Karpas-422 (cell line): ENCODE data around the gene OSGIN1. TPM values are rescaled to one million over a fixed set of nuclear protein-coding genes. Genes with fewer than 3 reads are reported as not detected.

Source experiments
- DNase-seq: peaks from one replicate; pipeline ENCODE4 v3.0.0-alpha.2; 2015
- H2AFZ ChIP-seq: fragments of 200-600 bp; sonication (generic); 2 replicates; pipeline ENCODE4 v1.6.1; 2014; ENCODE audit warnings: antibody characterized with exemption, low read length, mixed read lengths
- H3K27ac ChIP-seq: fragments of 200-600 bp; sonication (generic); 2 replicates; pipeline ENCODE4 v1.5.1; 2014; ENCODE audit warnings: mild to moderate bottlenecking, low read length, moderate library complexity
- H3K27me3 ChIP-seq: fragments of 200-600 bp; sonication (generic); 2 replicates; pipeline ENCODE4 v1.6.1; 2014; ENCODE audit warnings: low read length, mixed read lengths
- H3K36me3 ChIP-seq: fragments of 200-600 bp; sonication (generic); 2 replicates; pipeline ENCODE4 v1.6.1; 2014; ENCODE audit warnings: low read length, mixed read lengths; ENCODE audit not compliant: insufficient read depth
- H3K4me1 ChIP-seq: fragments of 200-600 bp; sonication (generic); 2 replicates; pipeline ENCODE4 v1.6.1; 2014; ENCODE audit warnings: mild to moderate bottlenecking, low read length, mixed read lengths
- H3K4me2 ChIP-seq: fragments of 200-600 bp; sonication (generic); 2 replicates; pipeline ENCODE4 v1.6.1; 2014; ENCODE audit warnings: low read length, low read depth, mild to moderate bottlenecking; ENCODE audit not compliant: poor library complexity, severe bottlenecking
- H3K4me3 ChIP-seq: fragments of 200-600 bp; sonication (generic); 2 replicates; pipeline ENCODE4 v1.5.1; 2014; ENCODE audit warnings: mild to moderate bottlenecking, antibody characterized with exemption, low read length, mixed read lengths
- H3K79me2 ChIP-seq: fragments of 200-600 bp; sonication (generic); 2 replicates; pipeline ENCODE4 v1.6.1; 2014; ENCODE audit warnings: mild to moderate bottlenecking, low read length, mixed read lengths
- H3K9ac ChIP-seq: fragments of 200-600 bp; sonication (generic); 2 replicates; pipeline ENCODE4 v1.6.0; 2014; ENCODE audit warnings: low read length
- H3K9me2 ChIP-seq: fragments of 200-600 bp; sonication (generic), shearing (Covaris generic); replicated peaks from 2 replicates; pipeline ENCODE4 v1.6.0; 2014; ENCODE audit warnings: mild to moderate bottlenecking, low read length, moderate library complexity; ENCODE audit not compliant: insufficient read depth
- H3K9me3 ChIP-seq: fragments of 300-700, 200-600 bp; sonication (generic); 2 replicates; pipeline ENCODE4 v1.6.1; 2014; ENCODE audit warnings: low read length, mixed read lengths
- H4K20me1 ChIP-seq: fragments of 200-600 bp; sonication (generic); 2 replicates; pipeline ENCODE4 v1.6.1; 2014; ENCODE audit warnings: mild to moderate bottlenecking, antibody characterized with exemption, low read length, low read depth; ENCODE audit not compliant: insufficient read depth
- total RNA-seq: library from RNA; depleted of rRNA; stranded (reverse); fragments of >200 nt; shearing (Covaris generic); gene quantifications from 2 replicates; pipeline ENCODE4 v1.2.3, GENCODE V29; 2014; ENCODE audit warnings: low replicate concordance

The OSGIN1 gene
- total RNA-seq, 1 experiment from 2014 or later = not detected

DNA sequence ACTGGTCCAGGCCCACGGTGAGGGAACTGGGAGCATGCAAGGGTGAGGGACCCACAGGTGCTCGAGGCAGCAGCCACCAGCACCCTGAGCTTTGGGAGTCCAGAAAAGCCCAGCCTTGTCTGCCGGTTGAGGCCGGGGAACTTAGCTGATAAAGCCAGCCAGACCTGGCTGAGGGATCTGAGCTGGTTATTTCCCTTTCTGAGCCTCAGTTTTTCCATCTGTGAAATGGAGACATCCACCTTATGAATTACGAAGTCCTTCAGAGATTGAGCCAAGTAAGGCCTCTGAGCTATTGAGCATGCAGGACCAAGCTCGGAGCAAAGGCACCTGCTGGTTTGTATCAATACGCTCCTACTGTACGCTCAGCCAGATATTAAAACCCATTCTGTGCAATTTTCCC is 28.8 kb downstream of the OSGIN1 start:
- Histone ChIP-seq H4K20me1 (no peaks in the 10 kb centered on the region), H3K27me3 (no peaks in the 10 kb centered on the region), H3K4me2 (no peak overlapping the region), H3K4me3 (no peak overlapping the region), H3K9me2 (no peaks in the 10 kb centered on the region), H3K36me3 (no peaks in the 10 kb centered on the region), H3K9ac (no peak overlapping the region), H3K4me1 (no peaks in the 10 kb centered on the region), H3K79me2 (no peaks in the 10 kb centered on the region), H3K9me3 (no peaks in the 10 kb centered on the region), H2AFZ (no peak overlapping the region), H3K27ac (no peak overlapping the region)
- DNase-seq = no peak

- Histone ChIP-seq H2AFZ (no peak overlapping the region), H3K4me2 (no peak overlapping the region), H3K9me2 (no peaks in the 10 kb centered on the region), H3K27ac (no peak overlapping the region), H3K4me1 (no peaks in the 10 kb centered on the region), H4K20me1 (no peaks in the 10 kb centered on the region), H3K36me3 (no peaks in the 10 kb centered on the region), H3K27me3 (no peaks in the 10 kb centered on the region), H3K4me3 (no peak overlapping the region), H3K79me2 (no peaks in the 10 kb centered on the region), H3K9ac (no peak overlapping the region), H3K9me3 (no peaks in the 10 kb centered on the region)
- no peak for DNase-seq
Observed at GRCh38 chr16:83983491-83983890, 30.5 kb downstream of the OSGIN1 start.

DNA sequence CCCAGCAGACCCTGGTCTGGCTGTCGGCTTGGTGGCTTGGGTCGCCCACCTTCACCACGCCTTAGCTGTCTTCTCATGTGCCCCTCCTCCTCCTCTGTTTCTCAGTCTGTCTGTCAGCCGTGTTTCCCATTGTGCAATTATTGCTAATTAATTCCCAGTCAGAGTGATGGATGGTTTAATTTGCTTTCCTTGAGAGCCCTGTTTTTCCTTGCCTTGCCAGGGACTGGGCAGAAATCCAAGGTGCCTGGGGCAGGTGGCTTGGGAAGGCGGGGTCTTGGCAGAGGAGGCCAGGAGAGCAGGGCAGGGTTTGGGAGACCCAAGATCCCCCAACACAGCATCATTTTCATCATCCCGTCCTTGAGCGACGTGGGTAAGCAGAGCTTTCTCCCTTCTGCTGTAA is 36.3 kb downstream of the OSGIN1 start:
- H4K20me1 ChIP-seq = no peaks in the 10 kb centered on the region
- H3K9me2 ChIP-seq = no peaks in the 10 kb centered on the region
- no peaks in the 10 kb centered on the region for H3K79me2 ChIP-seq
- no peak overlapping the region for H3K9ac ChIP-seq
- no peak overlapping the region for H3K27ac ChIP-seq
- no peak for DNase-seq
- no peaks in the 10 kb centered on the region for H3K4me1 ChIP-seq
- H3K36me3 ChIP-seq = no peaks in the 10 kb centered on the region
- no peaks in the 10 kb centered on the region for H3K27me3 ChIP-seq
- no peak overlapping the region for H3K4me3 ChIP-seq
- H3K9me3 ChIP-seq = no peaks in the 10 kb centered on the region
- no peak overlapping the region for H2AFZ ChIP-seq
- H3K4me2 ChIP-seq = no peak overlapping the region

- H4K20me1 ChIP-seq = no peaks in the 10 kb centered on the region
- no peak for DNase-seq
Observed at GRCh38 chr16:83990492-83990891, 37.5 kb downstream of the OSGIN1 start.

DNA sequence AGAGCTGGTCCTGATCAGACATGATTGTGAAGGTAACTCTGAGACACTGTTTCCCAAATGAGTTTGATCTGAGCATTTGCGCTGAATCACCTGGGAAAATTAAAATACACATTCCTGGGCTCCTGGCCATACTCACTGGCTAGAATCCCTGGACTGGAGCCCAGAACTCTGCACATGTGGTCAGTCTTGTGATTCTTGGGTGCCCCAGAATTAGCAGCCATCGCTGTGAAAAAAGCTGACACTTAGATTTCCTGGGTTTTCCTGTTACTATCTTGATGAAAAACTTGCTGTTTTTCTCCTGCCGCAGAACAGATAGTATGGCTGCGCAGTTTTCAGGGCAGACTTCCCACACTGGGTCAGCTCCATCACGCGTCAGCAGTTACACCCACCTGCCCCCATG is 39.6 kb downstream of the OSGIN1 start:
- Histone ChIP-seq H3K4me2 (no peak overlapping the region), H3K36me3 (no peaks in the 10 kb centered on the region), H3K79me2 (no peaks in the 10 kb centered on the region), H3K9me2 (no peaks in the 10 kb centered on the region), H3K4me3 (no peak overlapping the region), H3K9ac (no peak overlapping the region), H3K27me3 (no peaks in the 10 kb centered on the region), H4K20me1 (no peaks in the 10 kb centered on the region), H3K27ac (no peak overlapping the region), H3K9me3 (no peaks in the 10 kb centered on the region), H2AFZ (no peak overlapping the region), H3K4me1 (no peaks in the 10 kb centered on the region)
- DNase-seq = no peak

More at GRCh38 chr16:83990492-83990891, 37.5 kb downstream of the OSGIN1 start:
- Histone ChIP-seq H3K9ac (no peak overlapping the region), H3K27ac (no peak overlapping the region), H2AFZ (no peak overlapping the region), H3K4me2 (no peak overlapping the region), H3K27me3 (no peaks in the 10 kb centered on the region), H3K9me3 (no peaks in the 10 kb centered on the region), H3K36me3 (no peaks in the 10 kb centered on the region), H3K4me3 (no peak overlapping the region), H3K79me2 (no peaks in the 10 kb centered on the region), H3K9me2 (no peaks in the 10 kb centered on the region), H3K4me1 (no peaks in the 10 kb centered on the region)

GRCh38 chr16:83994087-83994486 is 41.0 kb downstream of the OSGIN1 start:
- DNase-seq = no peak

GRCh38 chr16:83994703-83995102 is 41.7 kb downstream of the OSGIN1 start:
- no peak overlapping the region for H3K4me2 ChIP-seq
- no peaks in the 10 kb centered on the region for H3K9me2 ChIP-seq
- H3K9me3 ChIP-seq = no peaks in the 10 kb centered on the region
- H3K27ac ChIP-seq = no peak overlapping the region
- no peaks in the 10 kb centered on the region for H3K4me1 ChIP-seq
- H3K4me3 ChIP-seq = no peak overlapping the region
- no peaks in the 10 kb centered on the region for H4K20me1 ChIP-seq
- H3K9ac ChIP-seq = no peak overlapping the region
- H3K79me2 ChIP-seq = no peaks in the 10 kb centered on the region
- no peaks in the 10 kb centered on the region for H3K36me3 ChIP-seq
- DNase-seq = no peak
- H3K27me3 ChIP-seq = no peaks in the 10 kb centered on the region
- no peak overlapping the region for H2AFZ ChIP-seq

More at GRCh38 chr16:83994087-83994486, 41.0 kb downstream of the OSGIN1 start:
- Histone ChIP-seq H3K4me1 (no peaks in the 10 kb centered on the region), H3K4me3 (no peak overlapping the region), H2AFZ (no peak overlapping the region), H3K9ac (no peak overlapping the region), H3K4me2 (no peak overlapping the region), H3K36me3 (no peaks in the 10 kb centered on the region), H3K79me2 (no peaks in the 10 kb centered on the region), H3K27ac (no peak overlapping the region), H4K20me1 (no peaks in the 10 kb centered on the region), H3K9me3 (no peaks in the 10 kb centered on the region), H3K27me3 (no peaks in the 10 kb centered on the region), H3K9me2 (no peaks in the 10 kb centered on the region)

GRCh38 chr16:83995754-83996153 is 42.7 kb downstream of the OSGIN1 start:
- Histone ChIP-seq H3K4me1 (no peaks in the 10 kb centered on the region), H3K9ac (no peak overlapping the region), H3K27me3 (no peaks in the 10 kb centered on the region), H3K36me3 (no peaks in the 10 kb centered on the region), H2AFZ (no peak overlapping the region), H3K9me3 (no peaks in the 10 kb centered on the region), H4K20me1 (no peaks in the 10 kb centered on the region), H3K4me2 (no peak overlapping the region), H3K9me2 (no peaks in the 10 kb centered on the region), H3K27ac (no peak overlapping the region), H3K79me2 (no peaks in the 10 kb centered on the region), H3K4me3 (no peak overlapping the region)
- no peak for DNase-seq
